ENCODE results near the gene ATP6V0B.

ATP6V0B gene

GRCh38 chr1:43976890-43977289, 2.1 kb downstream of the ATP6V0B start:
- DNase-seq (ENCODE audit: extremely low spot score): no peak
- ChIA-PET CTCF (interaction anchor here (1.1 kb wide), 1 partner anchor 16 kb away, joined by 3 read pairs; no protein-coding TSS in a partner anchor), POLR2A (interaction anchor here (1.4 to 3.5 kb wide), 4 partner anchors 13 to 327 kb away, joined by 3 to 25 read pairs (median 6); partner anchors contain the start of genes IPO13 and KDM4A)
- TF ChIP-seq SP1 (IDR thresholded peaks at IDR 0.05): no peak
- no peak for TF ChIP-seq LEF1 (IDR thresholded peaks at IDR 0.05; ENCODE audit: borderline replicate concordance)
- TF ChIP-seq PKNOX1 (IDR thresholded peaks at IDR 0.05): no peak
- TF ChIP-seq HDGF (IDR thresholded peaks at IDR 0.05; ENCODE audit: borderline replicate concordance): no peak
- no peak for TF ChIP-seq NFRKB (IDR thresholded peaks at IDR 0.05)
- no peak for TF ChIP-seq FOXK2 (IDR thresholded peaks at IDR 0.05)
- no peak for TF ChIP-seq BHLHE40 (IDR thresholded peaks at IDR 0.05; ENCODE audit: borderline replicate concordance)

GRCh38 chr1:43977376-43978263, 2.9 kb downstream of the ATP6V0B start:
- TF ChIP-seq HDGF (IDR thresholded peaks at IDR 0.05; ENCODE audit: borderline replicate concordance): no peak
- TF ChIP-seq BHLHE40 (IDR thresholded peaks at IDR 0.05; ENCODE audit: borderline replicate concordance): no peak
- TF ChIP-seq ZNF384 (IDR thresholded peaks at IDR 0.05): no peak
- TF ChIP-seq CTBP1 (IDR thresholded peaks at IDR 0.05; ENCODE audit: borderline replicate concordance): no peak
- no peak for TF ChIP-seq NFRKB (IDR thresholded peaks at IDR 0.05)
- TF ChIP-seq FOXM1 (IDR thresholded peaks at IDR 0.05; ENCODE audit: borderline replicate concordance): no peak
- TF ChIP-seq SP1 (IDR thresholded peaks at IDR 0.05): no peak
- no peak for TF ChIP-seq PKNOX1 (IDR thresholded peaks at IDR 0.05)
- CTCF ChIA-PET: interaction anchor here (0.6 to 1.1 kb wide), 4 partner anchors 15 to 751 kb away, joined by 3 to 4 read pairs (median 3); no protein-coding TSS in a partner anchor
- POLR2A ChIA-PET: interaction anchor here (0.9 to 2.2 kb wide), 5 partner anchors 12 to 71 kb away, joined by 3 to 7 read pairs (median 5); partner anchors contain the start of gene IPO13
- no peak for DNase-seq (ENCODE audit: extremely low spot score)

GRCh38 chr1:43978264-43978550, 3.4 kb downstream of the ATP6V0B start:
- POLR2A ChIA-PET: interaction anchor here (0.9 to 2.2 kb wide), 5 partner anchors 11 to 71 kb away, joined by 3 to 7 read pairs (median 5); partner anchors contain the start of gene IPO13
- DNase-seq (ENCODE audit: extremely low spot score): no peak
- CTCF ChIA-PET: interaction anchor here (0.6 to 1.1 kb wide), 3 partner anchors 15 to 43 kb away, joined by 3 read pairs; no protein-coding TSS in a partner anchor
- TF ChIP-seq SP1 (IDR thresholded peaks at IDR 0.05) (no peak), BHLHE40 (IDR thresholded peaks at IDR 0.05; ENCODE audit: borderline replicate concordance) (no peak), FOXA1 (IDR thresholded peaks at IDR 0.05) (no peak), ARNT (IDR thresholded peaks at IDR 0.05) (no peak), TARDBP (IDR thresholded peaks at IDR 0.05) (no peak), SUZ12 (IDR thresholded peaks at IDR 0.05) (no peak), PKNOX1 (IDR thresholded peaks at IDR 0.05) (no peak), ZNF384 (IDR thresholded peaks at IDR 0.05) (no peak), FOXM1 (IDR thresholded peaks at IDR 0.05; ENCODE audit: borderline replicate concordance) (no peak), ELF4 (IDR thresholded peaks at IDR 0.05) (no peak), L3MBTL2 (conservative IDR thresholded peaks at IDR 0.05) (no peak), LEF1 (IDR thresholded peaks at IDR 0.05; ENCODE audit: borderline replicate concordance) (no peak), HDGF (IDR thresholded peaks at IDR 0.05; ENCODE audit: borderline replicate concordance) (no peak), NFRKB (IDR thresholded peaks at IDR 0.05) (no peak), CTBP1 (IDR thresholded peaks at IDR 0.05; ENCODE audit: borderline replicate concordance) (no peak), FOXK2 (IDR thresholded peaks at IDR 0.05) (no peak)

- TF ChIP-seq SP1 (IDR thresholded peaks at IDR 0.05) (no peak), BHLHE40 (IDR thresholded peaks at IDR 0.05; ENCODE audit: borderline replicate concordance) (no peak), FOXK2 (IDR thresholded peaks at IDR 0.05) (no peak), CTBP1 (IDR thresholded peaks at IDR 0.05; ENCODE audit: borderline replicate concordance) (no peak), PKNOX1 (IDR thresholded peaks at IDR 0.05) (no peak), ARNT (IDR thresholded peaks at IDR 0.05) (no peak), FOXA1 (IDR thresholded peaks at IDR 0.05) (no peak)
- peak; percentile 68 for DNase-seq (ENCODE audit: extremely low spot score)
- ChIA-PET CTCF (no interaction called here), POLR2A (interaction anchor here (0.9 to 2.2 kb wide), 5 partner anchors 11 to 70 kb away, joined by 3 to 7 read pairs (median 5); partner anchors contain the start of gene IPO13)
These were observed 3.9 kb downstream of the ATP6V0B start, which contains the start of gene B4GALT2 for GRCh38 chr1:43978551-43979260. TSS of gene B4GALT2 (plus strand) at chr1:43979210. CDS start at chr1:43981161, 1,951 bp downstream.

GRCh38 chr1:43979261-43979527, 4.4 kb downstream of the ATP6V0B start:
- no peak for DNase-seq (ENCODE audit: extremely low spot score)
- TF ChIP-seq CTBP1 (IDR thresholded peaks at IDR 0.05; ENCODE audit: borderline replicate concordance) (no peak), NFRKB (IDR thresholded peaks at IDR 0.05) (no peak), FOXA1 (IDR thresholded peaks at IDR 0.05) (no peak), PKNOX1 (IDR thresholded peaks at IDR 0.05) (no peak), TARDBP (IDR thresholded peaks at IDR 0.05) (no peak), ZNF384 (IDR thresholded peaks at IDR 0.05) (no peak), HDGF (IDR thresholded peaks at IDR 0.05; ENCODE audit: borderline replicate concordance) (no peak), ELF4 (IDR thresholded peaks at IDR 0.05) (no peak), SUZ12 (IDR thresholded peaks at IDR 0.05) (no peak), BHLHE40 (IDR thresholded peaks at IDR 0.05; ENCODE audit: borderline replicate concordance) (no peak)
- ChIA-PET CTCF (no interaction called here), POLR2A (no interaction called here)
